ENCODE measurements around the gene IRAK2.

GRCh38 chr3:10205451-10206165 lies 40.9 kb downstream of the IRAK2 start:
- TF ChIP-seq CTCF (IDR thresholded peaks at IDR 0.05; ENCODE audit: low read length) (no peak), EZH2 (IDR thresholded peaks at IDR 0.05; ENCODE audit: borderline replicate concordance, low read length) (no peak)

Data from OCI-LY1 (cell line).